HG03571 (cell line): ENCODE results near the gene SLC16A11.
"Not testable (repeated sequence)": the region's sequence is repeated elsewhere in the genome, so short reads cannot be mapped to it uniquely, and the experiment has no call there.

Source experiments
- ATAC-seq: cut with Tn5 transposase; IDR thresholded peaks from one replicate; pipeline ENCODE4 v1.9.1; 2021; ENCODE audit not compliant: unreplicated experiment

Gene SLC16A11, protein sequence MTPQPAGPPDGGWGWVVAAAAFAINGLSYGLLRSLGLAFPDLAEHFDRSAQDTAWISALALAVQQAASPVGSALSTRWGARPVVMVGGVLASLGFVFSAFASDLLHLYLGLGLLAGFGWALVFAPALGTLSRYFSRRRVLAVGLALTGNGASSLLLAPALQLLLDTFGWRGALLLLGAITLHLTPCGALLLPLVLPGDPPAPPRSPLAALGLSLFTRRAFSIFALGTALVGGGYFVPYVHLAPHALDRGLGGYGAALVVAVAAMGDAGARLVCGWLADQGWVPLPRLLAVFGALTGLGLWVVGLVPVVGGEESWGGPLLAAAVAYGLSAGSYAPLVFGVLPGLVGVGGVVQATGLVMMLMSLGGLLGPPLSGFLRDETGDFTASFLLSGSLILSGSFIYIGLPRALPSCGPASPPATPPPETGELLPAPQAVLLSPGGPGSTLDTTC

DNA sequence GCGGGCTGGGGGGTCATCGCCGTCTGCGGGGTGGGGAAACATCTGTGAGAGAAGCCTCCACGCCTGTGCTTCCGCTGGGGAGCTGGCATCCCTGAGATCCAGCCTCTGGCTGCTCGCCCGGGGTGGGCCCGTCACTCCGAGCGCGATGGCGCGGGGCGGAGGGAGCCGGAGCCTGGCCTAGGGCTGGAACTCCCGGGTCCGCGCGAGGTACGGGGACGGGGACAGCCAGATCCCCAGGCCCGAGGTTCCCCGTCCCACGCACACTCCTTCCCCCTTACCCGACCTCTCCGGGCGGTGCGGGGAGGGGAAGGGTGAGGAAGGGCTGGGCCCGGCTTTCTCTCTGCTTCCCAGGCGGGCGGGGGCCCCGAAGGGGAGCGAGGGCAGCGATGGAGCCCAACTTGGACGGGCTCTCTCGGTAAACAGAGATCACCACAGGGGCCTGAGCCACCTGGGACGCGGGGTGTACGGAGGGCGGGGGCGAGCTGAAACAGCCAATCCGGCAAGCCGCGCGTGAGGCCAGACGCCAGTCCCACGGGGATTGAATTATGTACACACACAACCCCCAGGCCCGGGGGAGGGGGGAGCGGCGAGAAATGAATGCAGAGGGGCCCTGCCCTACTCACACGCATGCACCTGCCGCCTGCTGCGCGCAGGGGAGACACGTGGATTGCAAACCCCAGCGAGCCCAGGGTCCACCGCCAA is at the start of gene SLC16A11:
Gene SLC16A11, minus strand, starts transcription at position 596 of the 702 bp plus-strand sequence. Its CDS starts 579 bp downstream, at position 17.
- no peak for ATAC-seq

DNA sequence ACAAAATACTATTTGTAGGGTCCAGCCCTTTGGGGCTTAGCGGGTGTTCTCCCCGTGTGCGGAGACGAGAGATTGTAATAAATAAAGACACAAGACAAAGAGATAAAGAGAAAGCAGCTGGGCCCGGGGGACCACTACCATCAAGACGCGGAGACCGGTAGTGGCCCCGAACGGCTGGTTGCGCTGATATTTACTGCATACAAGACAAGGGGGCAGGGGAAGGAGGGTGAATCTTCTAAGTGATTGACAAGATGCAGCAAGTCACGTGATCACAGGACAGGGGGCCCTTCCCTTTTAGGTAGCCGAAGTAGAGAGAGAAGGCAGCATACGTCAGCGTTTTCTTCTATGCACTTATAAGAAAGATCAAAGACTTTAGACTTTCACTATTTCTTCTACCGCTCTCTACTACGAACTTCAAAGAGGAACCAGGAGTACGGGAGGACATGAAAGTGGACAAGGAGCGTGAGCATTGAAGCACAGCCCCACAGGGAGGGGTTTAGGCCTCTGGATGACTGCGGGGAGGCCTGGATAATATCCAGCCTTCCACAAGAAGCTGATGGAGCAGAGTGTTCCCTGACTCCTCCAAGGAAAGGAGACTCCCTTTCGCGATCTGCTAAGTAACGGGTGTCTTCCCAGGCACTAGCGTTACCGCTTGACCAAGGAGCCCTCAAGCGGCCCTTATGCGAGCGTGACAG is 47.6 kb upstream of the SLC16A11 start:
- ATAC-seq, result not testable (repeated sequence)

DNA sequence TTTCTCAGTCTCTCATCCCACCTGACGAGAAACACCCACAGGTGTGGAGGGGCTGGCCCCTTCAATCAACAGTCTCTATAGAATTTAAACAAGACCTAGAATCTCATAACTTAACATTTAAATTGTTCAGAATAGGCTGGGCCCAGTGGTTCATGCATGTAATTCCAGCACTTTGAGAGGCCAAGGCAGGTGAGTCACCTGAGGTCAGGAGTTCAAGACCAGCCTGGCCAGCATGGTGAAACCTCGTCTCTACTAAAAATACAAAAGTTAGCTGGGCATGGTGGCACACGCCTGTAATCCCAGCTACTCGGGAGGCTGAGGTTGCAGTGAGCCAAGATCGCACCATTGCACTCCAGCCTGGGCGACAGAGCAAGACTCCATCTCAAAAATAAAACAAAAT is 45.7 kb upstream of the SLC16A11 start:
- ATAC-seq, result not testable (repeated sequence)

DNA sequence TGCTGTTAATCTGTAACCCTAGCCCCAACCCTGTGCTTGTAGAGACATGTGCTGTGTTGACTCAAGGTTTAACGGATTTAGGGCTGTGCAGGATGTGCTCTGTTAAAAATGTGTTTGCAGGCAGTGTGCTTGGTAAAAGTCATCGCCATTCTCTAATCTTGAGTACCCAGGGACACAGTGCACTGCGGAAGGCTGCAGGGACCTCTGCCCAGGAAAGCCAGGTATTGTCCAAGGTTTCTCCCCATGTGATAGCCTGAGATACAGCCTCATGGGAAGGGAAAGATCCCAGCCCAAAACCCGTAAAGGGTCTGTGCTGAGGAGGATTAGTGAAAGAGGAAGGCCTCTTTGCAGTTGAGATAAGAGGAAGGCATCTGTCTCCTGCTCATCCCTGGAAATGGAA is 44.5 kb upstream of the SLC16A11 start:
- not testable (repeated sequence) for ATAC-seq

DNA sequence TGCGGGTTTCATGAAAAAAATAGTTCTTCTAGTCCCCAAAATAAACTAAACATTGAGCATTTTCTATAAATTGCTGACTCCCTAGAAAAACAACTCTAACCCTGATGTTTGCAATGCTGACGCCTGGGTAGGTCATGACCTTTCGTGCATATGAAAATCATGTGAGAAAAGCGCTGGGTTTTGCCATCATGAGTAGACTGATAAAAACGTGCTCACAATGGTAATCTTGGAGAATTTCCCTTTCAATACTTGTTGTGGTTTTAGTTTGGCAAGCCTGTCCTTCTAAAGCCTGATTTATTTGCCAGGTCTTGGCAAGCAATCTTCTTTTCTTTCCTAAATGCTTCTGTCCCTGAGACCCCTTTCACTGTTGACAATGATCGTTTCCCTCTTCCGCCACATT is 40.2 kb upstream of the SLC16A11 start:
- ATAC-seq, result no peak

DNA sequence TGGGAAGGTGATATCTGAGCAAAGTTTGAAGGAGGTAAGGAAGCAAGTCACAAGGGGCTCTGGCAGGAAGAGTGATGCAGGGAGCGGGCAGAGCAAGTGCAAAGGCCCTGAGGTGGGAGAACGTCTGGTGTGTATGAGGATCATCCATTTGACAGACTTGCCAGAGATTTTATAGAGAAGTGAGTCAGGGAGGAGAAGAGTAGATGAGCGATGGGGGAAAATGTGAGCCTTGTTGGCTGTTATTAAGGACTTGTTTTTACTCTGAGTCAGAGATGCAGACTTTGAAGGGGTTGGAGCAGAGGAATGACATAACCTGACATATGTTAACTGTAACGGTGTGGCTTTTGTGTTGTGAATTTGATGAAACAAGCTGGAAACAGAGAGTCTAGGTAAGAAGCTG is 39.7 kb upstream of the SLC16A11 start:
- ATAC-seq, result no peak

DNA sequence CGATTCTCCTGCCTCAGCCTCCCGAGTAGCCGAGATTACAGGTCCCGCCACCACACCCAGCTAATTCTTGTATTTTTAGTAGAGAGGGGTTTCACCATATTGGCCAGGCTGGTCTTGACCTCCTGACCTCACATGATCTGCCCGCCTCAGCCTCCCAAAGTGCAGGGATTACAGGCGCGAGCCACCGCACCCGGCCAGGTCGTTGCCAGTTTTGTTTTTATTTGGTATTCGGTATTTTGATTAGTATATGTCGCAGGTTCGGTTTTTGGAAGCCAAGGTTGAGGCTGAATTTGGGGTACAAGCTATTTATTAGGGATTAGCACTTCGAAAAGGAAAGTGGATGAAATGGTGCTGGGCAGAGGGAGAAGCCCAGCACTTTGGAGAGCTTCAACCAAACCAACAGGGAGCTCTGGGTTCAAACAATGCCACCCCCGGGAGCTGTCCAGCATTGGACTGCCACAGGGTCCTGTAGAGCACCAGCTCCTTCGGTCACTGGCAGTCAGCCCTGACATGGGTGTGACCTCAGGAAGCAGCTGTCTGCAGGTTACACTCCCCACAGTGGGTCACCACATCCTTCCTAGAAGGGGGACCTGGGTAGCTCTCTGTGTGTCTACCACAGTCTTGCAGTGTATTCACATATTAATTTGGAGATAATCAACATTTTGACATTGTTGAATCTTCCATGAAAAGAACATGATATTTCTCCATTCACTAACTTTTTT is 37.6 kb upstream of the SLC16A11 start:
- ATAC-seq, result no peak

DNA sequence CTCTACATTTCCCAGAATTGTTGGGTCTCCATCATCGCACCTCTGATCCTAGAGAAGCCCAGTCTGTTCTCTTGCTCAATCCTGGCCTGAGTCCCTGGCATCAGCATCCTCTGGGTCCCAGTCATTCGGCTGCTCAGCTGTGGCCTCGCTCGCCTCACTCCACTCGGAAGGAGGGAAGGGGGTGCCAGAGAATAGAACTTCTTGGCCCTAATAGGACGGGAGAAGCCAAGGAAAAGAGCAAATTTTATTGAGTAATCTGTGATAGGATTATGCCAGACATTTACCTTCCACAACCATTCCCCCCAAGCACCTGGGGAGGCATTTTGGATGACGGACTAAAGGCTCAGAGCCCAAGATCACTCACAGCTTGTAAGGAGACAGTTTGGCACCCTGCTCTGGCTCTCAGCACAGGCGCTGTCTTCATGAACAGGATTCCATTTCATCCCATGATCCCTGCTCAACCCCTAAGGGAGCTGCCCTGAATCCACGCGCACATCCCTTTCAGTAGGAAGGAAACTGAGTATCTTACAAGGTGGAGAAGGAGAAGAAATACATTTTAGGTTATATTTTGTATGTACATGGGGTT is 36.7 kb upstream of the SLC16A11 start:
- no peak for ATAC-seq

DNA sequence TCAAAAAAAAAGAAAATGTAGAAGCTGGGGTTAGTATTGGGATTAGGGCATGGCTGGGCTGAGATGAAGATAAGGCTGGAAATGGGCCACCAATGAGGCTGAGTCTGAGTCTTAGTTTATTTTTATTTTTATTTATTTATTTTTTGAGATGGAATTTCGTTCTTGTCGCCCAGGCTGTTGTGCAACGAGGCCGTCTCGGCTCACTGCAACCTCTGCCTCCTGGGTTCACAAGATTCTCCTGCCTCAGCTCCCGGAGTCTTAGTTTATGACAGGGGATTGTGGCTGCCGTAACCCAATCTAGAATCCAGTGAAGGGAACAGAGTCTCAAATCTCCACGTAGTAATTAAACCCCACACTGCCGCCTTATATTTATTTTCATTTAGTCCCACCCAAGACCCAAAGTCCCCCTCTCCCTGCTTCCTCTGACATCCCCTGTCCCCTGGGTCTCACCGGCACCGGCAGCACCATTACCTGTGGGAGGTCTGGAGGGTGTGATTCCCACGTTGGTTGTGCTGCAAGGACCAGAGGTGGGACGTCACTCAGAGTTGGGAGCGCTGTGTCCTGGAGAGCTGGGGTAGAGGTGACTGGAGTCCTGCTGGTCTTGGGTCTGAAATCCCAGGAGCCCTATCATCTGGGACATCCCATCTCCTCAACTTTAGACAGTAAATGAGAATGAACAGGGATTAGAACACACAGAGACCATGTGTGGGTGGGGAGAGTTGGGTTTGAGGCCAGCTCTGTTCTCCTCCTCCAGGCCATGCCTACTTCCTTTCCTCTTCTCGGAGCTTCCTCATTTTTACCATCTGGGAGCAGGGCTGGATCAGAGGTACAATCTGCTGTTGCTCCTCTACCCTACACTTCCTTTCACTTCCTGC is 35.9 kb upstream of the SLC16A11 start, which contains the start of gene CLEC10A:
Gene CLEC10A, minus strand, starts transcription at position 671 of the 875 bp plus-strand sequence. CDS start 1,439 bp downstream, outside the sequence.
- no peak for ATAC-seq

DNA sequence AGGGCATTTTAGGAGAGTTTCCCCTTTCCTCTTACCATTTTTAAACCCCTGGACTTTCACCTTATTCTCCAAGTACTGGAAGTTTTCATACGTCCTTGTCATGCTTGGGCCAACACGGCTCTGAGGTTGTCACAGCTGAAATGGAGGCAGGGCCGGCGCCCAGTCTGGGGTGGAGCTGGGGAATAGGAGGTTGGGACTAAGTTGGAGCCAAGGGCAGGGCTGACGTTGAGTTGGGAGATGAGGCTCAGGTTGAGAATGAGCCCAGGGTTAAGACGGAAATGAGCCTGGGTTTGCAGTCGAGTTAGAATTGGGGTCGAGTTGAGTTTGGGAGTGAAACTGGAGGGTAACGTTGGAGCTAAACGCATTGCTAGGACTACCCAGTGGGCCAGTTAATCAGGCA is 34.8 kb upstream of the SLC16A11 start:
- ATAC-seq, result no peak

DNA sequence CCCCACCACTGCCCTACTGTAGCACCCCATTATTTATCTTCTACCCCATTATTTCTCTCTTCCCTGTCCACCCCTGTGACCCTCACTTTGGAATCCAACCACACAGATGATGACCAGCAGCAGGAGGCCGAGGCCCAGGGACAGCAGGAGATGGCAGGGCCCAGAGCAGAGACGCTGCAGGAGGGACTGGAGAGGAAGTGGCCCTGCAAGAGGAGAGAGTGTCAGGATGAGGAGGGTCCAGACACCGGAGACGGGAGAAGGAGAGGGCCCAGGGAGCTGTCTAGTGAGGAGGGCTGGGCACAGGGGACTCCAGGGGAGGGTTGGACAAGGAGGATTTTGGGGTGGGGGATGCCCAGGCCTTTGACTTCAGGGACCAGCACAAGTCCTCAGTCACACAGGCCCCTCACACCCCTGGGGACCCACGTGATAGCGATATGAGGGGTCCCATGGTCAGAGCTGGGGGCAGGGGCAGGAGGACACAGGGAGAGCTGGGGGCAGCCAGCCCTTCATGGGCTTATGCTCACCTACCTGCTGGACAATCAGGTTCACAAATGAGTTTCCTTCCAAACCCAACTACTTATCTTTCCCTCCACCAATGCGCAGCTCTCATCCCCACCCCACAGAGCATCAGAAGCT is 34.1 kb upstream of the SLC16A11 start:
- ATAC-seq, result no peak

DNA sequence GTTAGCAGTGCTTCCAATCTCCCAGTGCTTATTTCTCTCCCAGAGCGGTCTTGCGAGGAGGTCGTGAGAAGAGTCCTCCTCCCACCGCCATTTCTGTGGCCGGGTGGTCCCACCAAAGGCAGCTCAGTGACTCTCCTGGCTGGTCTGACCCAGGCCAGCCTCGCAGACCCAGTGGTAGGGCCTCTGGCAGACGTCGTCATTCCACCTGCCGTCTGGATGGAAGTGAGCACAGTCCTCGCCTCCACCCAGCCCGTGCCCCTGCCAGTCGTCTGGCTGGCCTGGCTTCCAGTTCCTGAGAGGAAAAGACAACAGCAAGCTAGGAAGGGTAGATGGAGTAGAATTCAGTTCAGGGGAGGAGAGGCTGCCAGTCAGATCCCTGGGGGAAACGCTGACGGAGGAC is 31.0 kb upstream of the SLC16A11 start:
- ATAC-seq, result no peak

DNA sequence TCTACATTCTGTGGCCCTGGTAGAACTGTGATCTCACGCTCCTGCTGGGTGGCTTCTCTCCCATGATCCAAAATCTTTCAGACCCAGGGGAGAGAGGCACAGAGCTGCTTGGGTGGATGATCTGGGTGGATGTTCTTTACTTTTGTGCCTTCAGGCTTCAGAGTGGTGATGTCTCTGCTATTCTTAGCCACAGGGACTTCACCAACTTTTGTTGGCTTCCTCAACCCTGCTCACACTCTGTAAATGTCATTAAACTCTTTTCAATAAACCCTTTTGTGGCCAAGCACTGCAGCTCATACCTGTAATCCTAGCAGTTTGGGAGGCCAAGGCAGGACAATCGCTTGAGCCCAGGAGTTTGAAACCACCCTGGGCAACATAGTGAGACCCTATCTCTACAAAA is 28.5 kb upstream of the SLC16A11 start:
- ATAC-seq, result no peak

DNA sequence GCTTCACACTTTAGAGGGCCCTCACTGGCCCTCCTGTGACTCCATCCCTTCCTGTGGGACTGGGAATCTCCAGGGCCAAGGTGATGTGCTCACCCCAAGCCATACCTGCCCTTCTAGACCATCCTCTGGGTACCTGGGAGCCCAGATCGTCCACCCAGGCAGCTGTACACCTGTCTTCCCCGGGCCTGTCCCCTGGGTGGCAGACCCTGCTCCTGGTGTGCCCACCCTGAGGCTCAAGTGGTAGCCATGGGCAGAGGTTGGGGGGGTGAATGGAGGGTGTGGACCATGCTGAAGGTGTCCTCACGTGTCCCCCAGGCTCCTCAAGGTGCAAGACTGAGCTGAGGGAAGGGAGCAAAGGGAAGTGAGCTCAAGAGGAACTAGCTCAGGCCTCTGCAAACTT is 26.8 kb upstream of the SLC16A11 start:
- ATAC-seq, result no peak

DNA sequence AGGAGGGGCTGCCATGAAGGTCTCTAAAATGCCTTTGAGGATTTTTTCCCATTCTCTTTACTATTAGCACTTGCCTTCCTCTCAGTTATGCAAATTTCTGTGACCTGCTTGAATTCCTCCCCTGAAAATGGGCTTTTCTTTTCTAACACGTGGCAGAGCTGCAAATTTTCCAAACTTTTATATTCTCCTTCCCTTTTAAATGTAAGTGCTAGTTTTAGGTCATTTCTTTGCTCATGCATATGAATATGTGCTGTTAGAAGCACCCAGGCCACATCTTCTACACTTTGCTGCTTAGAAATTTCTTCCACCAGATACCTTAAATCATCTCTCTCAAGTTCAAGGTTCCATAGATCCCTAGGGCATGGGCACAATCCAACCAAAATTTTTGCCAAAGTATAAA is 24.4 kb upstream of the SLC16A11 start:
- ATAC-seq, result no peak

DNA sequence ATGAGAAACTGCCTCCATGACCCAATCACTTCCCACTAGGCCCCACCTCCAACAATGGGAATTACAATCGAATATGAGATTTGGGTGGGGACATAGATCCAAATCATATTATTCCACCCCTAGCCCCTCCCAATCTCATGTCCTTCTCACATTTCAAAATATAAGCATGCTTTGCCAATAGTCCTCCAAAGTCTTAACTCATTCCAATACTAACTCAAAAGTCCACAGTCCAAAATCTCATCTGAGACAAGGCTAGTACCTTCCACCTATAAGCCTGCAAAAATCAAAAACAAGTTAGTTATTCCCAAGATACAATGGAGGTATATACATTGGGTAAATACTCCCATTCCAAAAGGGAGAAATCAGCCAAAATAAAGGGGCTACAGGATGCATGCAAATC is 23.3 kb upstream of the SLC16A11 start:
- ATAC-seq, result no peak

DNA sequence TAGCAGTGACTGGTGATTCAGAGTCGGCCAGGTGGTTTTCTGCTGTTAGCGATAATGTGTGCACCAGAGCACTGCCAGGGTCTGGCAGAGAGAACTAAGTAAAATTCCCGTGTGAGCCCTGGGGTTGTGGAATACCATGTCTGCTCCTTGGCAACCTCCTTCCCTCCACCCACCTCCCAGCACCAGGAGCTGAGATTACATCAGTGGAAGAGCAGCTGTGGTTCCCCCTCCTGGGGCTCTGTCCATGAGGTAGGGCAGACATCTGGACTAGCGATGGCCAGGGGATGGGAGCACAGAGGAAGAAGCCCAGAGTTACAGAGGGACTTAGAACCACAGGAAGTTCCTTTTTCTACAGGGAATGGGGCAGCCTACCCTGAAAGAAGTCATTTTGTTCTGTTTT is 20.4 kb upstream of the SLC16A11 start:
- no peak for ATAC-seq

DNA sequence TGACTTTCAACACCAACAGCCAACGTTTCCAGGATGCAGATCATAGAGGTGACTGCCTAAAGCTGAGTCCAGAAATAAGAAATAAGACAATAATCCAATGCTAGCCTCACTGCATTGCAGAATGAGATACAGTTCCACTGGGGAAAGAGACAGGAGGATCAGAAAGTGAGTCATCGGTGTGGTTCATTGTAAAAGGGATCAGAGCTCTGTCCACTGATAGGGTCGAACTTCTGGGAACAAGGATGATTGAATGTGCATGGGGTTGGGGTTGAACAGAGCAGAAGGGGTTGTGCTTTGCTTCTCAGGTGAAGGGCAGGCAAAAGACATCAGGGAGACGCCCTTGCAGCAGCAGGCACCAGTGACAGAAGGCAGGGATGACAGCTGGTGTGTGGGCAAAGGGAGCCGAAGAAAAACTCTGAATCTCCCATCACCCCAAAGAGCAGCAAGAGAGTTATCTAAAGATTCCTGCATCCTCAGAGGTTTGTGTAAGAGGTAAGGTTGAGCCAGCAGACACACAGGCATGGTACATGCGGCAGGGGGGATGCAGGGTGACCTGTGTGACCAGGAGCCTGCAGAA is 19.7 kb upstream of the SLC16A11 start:
- no peak for ATAC-seq
